HG03280 (cell line): ENCODE results near the gene MMD.
"Not testable (repeated sequence)": the region's sequence is repeated elsewhere in the genome, so short reads cannot be mapped to it uniquely, and the experiment has no call there.

Experiments
- ATAC-seq: cut with Tn5 transposase; IDR thresholded peaks from one replicate; pipeline ENCODE4 v1.9.1; 2021; ENCODE audit warnings: mild to moderate bottlenecking, moderate library complexity; ENCODE audit not compliant: unreplicated experiment

MMD gene

GRCh38 chr17:55421179-55421934 is at the start of gene MMD:
Gene MMD (minus strand): TSS chr17:55421835. CDS start chr17:55421695, 140 bp downstream.
- peak; percentile 32 for ATAC-seq

GRCh38 chr17:55466671-55467070 is 45.0 kb upstream of the MMD start:
- no peak for ATAC-seq

GRCh38 chr17:55465771-55466170 is 44.1 kb upstream of the MMD start:
- not testable (repeated sequence) for ATAC-seq

GRCh38 chr17:55463600-55463999 is 42.0 kb upstream of the MMD start:
- peak; percentile 46 for ATAC-seq

- ATAC-seq: no peak
Measured at GRCh38 chr17:55462711-55463110, 41.1 kb upstream of the MMD start.

GRCh38 chr17:55462234-55462633 is 40.6 kb upstream of the MMD start:
- no peak for ATAC-seq

GRCh38 chr17:55458978-55459377 is 37.3 kb upstream of the MMD start:
- ATAC-seq: no peak

GRCh38 chr17:55458287-55458900 is 36.8 kb upstream of the MMD start:
- ATAC-seq: no peak

GRCh38 chr17:55456307-55457240 is 34.9 kb upstream of the MMD start:
- no peak for ATAC-seq

- no peak for ATAC-seq
Measured at GRCh38 chr17:55454906-55455474, 33.4 kb upstream of the MMD start.

GRCh38 chr17:55453839-55454557 is 32.4 kb upstream of the MMD start:
- ATAC-seq: no peak

GRCh38 chr17:55452139-55452790 is 30.6 kb upstream of the MMD start:
- no peak for ATAC-seq

- no peak for ATAC-seq
Measured at GRCh38 chr17:55451758-55452138, 30.1 kb upstream of the MMD start.

GRCh38 chr17:55451203-55451641 is 29.6 kb upstream of the MMD start:
- no peak for ATAC-seq

GRCh38 chr17:55450232-55450825 is 28.7 kb upstream of the MMD start:
- no peak for ATAC-seq

GRCh38 chr17:55448681-55449080 is 27.0 kb upstream of the MMD start:
- no peak for ATAC-seq

GRCh38 chr17:55446581-55447205 is 25.1 kb upstream of the MMD start:
- ATAC-seq: no peak

GRCh38 chr17:55446004-55446403 is 24.4 kb upstream of the MMD start:
- ATAC-seq: not testable (repeated sequence)
